Measurements from ENCODE around the gene CDH13. TPM values are rescaled to one million over a fixed set of nuclear protein-coding genes. Genes with fewer than 3 reads are reported as not detected.

CDH13 gene
- polyA plus RNA-seq, 2 of the 4 experiments (the other 2 are of a cell fraction): not detected

- no peak overlapping the region for H3K4me2 ChIP-seq
- ChIA-PET CTCF (no interaction called here), POLR2A (no interaction called here)
- no peak overlapping the region for H3K4me3 ChIP-seq
- H3K4me1 ChIP-seq: no peaks in the 10 kb centered on the region
- no peak for ATAC-seq
- TF ChIP-seq ELK1 (IDR thresholded peaks at IDR 0.05; ENCODE audit: low read depth, low read length) (no peak), EP300 (IDR thresholded peaks at IDR 0.05) (no peak), CHD4 (IDR thresholded peaks at IDR 0.05; ENCODE audit: borderline replicate concordance) (no peak), JUN (IDR thresholded peaks at IDR 0.05) (no peak), CTCF (IDR thresholded peaks at IDR 0.05) (no peak)
- peak in 1 of 2 experiments; percentile 4 for DNase-seq (ENCODE audit: low read depth in 1 of 2, low spot score in 1 of 2)
- no peaks in the 10 kb centered on the region for H3K9me3 ChIP-seq
- H3K27ac ChIP-seq: no peak overlapping the region
- FAIRE-seq: no peak
- 2% methylated on average over 5 of the region's 5 CpGs for WGBS (ENCODE audit: missing lambda C conversion rate)
These were observed 197.6 kb downstream of the CDH13 start for GRCh38 chr16:82824408-82824807.

- no peak for TF ChIP-seq TFCP2L1 (CRISPR knock-in tag; IDR thresholded peaks at IDR 0.05)
- no peak for DNase-seq (ENCODE audit: low read depth in 1 of 2, low spot score in 1 of 2)
- no peak for FAIRE-seq
- no peaks in the 10 kb centered on the region for H3K9me3 ChIP-seq
- H3K4me2 ChIP-seq: no peak overlapping the region
- ChIA-PET CTCF (no interaction called here), POLR2A (no interaction called here)
- ATAC-seq: no peak
- H3K4me3 ChIP-seq: no peak overlapping the region
- H3K4me1 ChIP-seq: no peaks in the 10 kb centered on the region
- WGBS (ENCODE audit: missing lambda C conversion rate): 8% methylated on average over 6 of the region's 6 CpGs
- no peak overlapping the region for H3K27ac ChIP-seq
These were observed 202.5 kb downstream of the CDH13 start for GRCh38 chr16:82829301-82829700.

GRCh38 chr16:82830944-82831343 is 204.2 kb downstream of the CDH13 start:
- H3K27ac ChIP-seq: no peak overlapping the region
- no peak for ATAC-seq
- no peak overlapping the region for H3K4me3 ChIP-seq
- CTCF ChIA-PET: interaction anchor here (0.7 kb wide), 1 partner anchor 306 kb away, joined by 3 read pairs; no protein-coding TSS in a partner anchor
- FAIRE-seq: no peak
- H3K4me2 ChIP-seq: no peak overlapping the region
- WGBS (ENCODE audit: missing lambda C conversion rate): 19% methylated on average over 7 of the region's 7 CpGs
- POLR2A ChIA-PET: no interaction called here
- no peak for DNase-seq (ENCODE audit: low read depth in 1 of 2, low spot score in 1 of 2)
- no peaks in the 10 kb centered on the region for H3K9me3 ChIP-seq
- no peak for TF ChIP-seq SREBF2 (IDR thresholded peaks at IDR 0.05)
- no peaks in the 10 kb centered on the region for H3K4me1 ChIP-seq

GRCh38 chr16:82832821-82833220 is 206.1 kb downstream of the CDH13 start:
- H3K27ac ChIP-seq: no peak overlapping the region
- no peaks in the 10 kb centered on the region for H3K9me3 ChIP-seq
- H3K4me1 ChIP-seq: no peaks in the 10 kb centered on the region
- TF ChIP-seq NPAS2 (CRISPR knock-in tag; IDR thresholded peaks at IDR 0.05; ENCODE audit: borderline replicate concordance): no peak
- TF ChIP-seq CEBPB (IDR thresholded peaks at IDR 0.05): no peak
- TF ChIP-seq CHD4 (IDR thresholded peaks at IDR 0.05; ENCODE audit: borderline replicate concordance): no peak
- TF ChIP-seq NFE2L2 (conservative IDR thresholded peaks at IDR 0.05; ENCODE audit: low read length): no peak
- TF ChIP-seq ESRRA (IDR thresholded peaks at IDR 0.05; ENCODE audit: borderline replicate concordance, low read length): no peak
- TF ChIP-seq MAZ (IDR thresholded peaks at IDR 0.05; ENCODE audit: borderline replicate concordance, low read depth, low read length): no peak
- TF ChIP-seq ATOH8 (CRISPR knock-in tag; IDR thresholded peaks at IDR 0.05; ENCODE audit: low read depth): no peak
- TF ChIP-seq PHF8 (IDR thresholded peaks at IDR 0.05; ENCODE audit: borderline replicate concordance, low read depth): no peak
- TF ChIP-seq CTCF (IDR thresholded peaks at IDR 0.05): no peak
- TF ChIP-seq BHLHE40 (IDR thresholded peaks at IDR 0.05; ENCODE audit: low read depth, low read length): no peak
- TF ChIP-seq POLR2A (IDR thresholded peaks at IDR 0.05; ENCODE audit: low read length): no peak
- no peak for TF ChIP-seq KDM1A (IDR thresholded peaks at IDR 0.05; ENCODE audit: low read depth)
- no peak for TF ChIP-seq MAX (IDR thresholded peaks at IDR 0.05)
- no peak for TF ChIP-seq EHMT2 (IDR thresholded peaks at IDR 0.05; ENCODE audit: low read depth)
- TF ChIP-seq RAD21 (conservative IDR thresholded peaks at IDR 0.05 in 1 of 2, IDR thresholded peaks at IDR 0.05 in 1 of 2): no peak
- no peak for TF ChIP-seq TFCP2L1 (CRISPR knock-in tag; IDR thresholded peaks at IDR 0.05)
- TF ChIP-seq HOXB5 (CRISPR knock-in tag; IDR thresholded peaks at IDR 0.05): no peak
- TF ChIP-seq POLR2AphosphoS2 (conservative IDR thresholded peaks at IDR 0.05; ENCODE audit: low read length): no peak
- TF ChIP-seq SMC3 (IDR thresholded peaks at IDR 0.05): no peak
- H3K4me3 ChIP-seq: no peak overlapping the region
- ChIA-PET CTCF (no interaction called here), POLR2A (no interaction called here)
- ATAC-seq (no peak), DNase-seq (ENCODE audit: low read depth in 1 of 2, low spot score in 1 of 2) (no peak), FAIRE-seq (no peak)
- no peak overlapping the region for H3K4me2 ChIP-seq
- WGBS (ENCODE audit: missing lambda C conversion rate): 1% methylated on average over 3 of the region's 3 CpGs
